NB4 (cell line): Measurements from ENCODE around the gene PTGES2.

Source experiments
- DNase-seq: peaks from one replicate; pipeline ENCODE4 v3.0.0; 2010; ENCODE audit warnings: low read depth
- H3K4me3 ChIP-seq: one replicate; pipeline ENCODE4 v1.5.1; 2011; ENCODE audit warnings: mild to moderate bottlenecking, low read depth, low read length, moderate library complexity
- CTCF ChIP-seq: IDR thresholded peaks from one replicate; pipeline ENCODE4 v1.5.1; 2012; ENCODE audit warnings: low read depth, low read length
- MAX ChIP-seq: IDR thresholded peaks from 2 replicates; pipeline ENCODE4 v1.6.1; 2011; ENCODE audit warnings: low read depth, low read length
- MYC ChIP-seq: IDR thresholded peaks from 2 replicates; pipeline ENCODE4 v1.6.1; 2011; ENCODE audit warnings: low read depth, low read length
- POLR2A ChIP-seq: IDR thresholded peaks from 2 replicates; pipeline ENCODE4 v1.6.1; 2011; ENCODE audit warnings: mild to moderate bottlenecking; ENCODE audit not compliant: insufficient read length; ENCODE audit errors: extremely low read depth

Gene PTGES2

GRCh38 chr9:128082151-128082550 is 45.4 kb downstream of the PTGES2 start:
- DNase-seq = no peak
- no peak overlapping the region for H3K4me3 ChIP-seq
- no peak for TF ChIP-seq MYC
- TF ChIP-seq CTCF = no peak
- TF ChIP-seq MAX = no peak

GRCh38 chr9:128081056-128081455 is 46.5 kb downstream of the PTGES2 start:
- no peak for DNase-seq
- no peak overlapping the region for H3K4me3 ChIP-seq
- TF ChIP-seq MAX (no peak), MYC (no peak), POLR2A (no peak), CTCF (no peak)

- TF ChIP-seq POLR2A (no peak), MYC (no peak), CTCF (no peak), MAX (no peak)
- no peak overlapping the region for H3K4me3 ChIP-seq
- DNase-seq = no peak
Measured at GRCh38 chr9:128080206-128080605, 47.3 kb downstream of the PTGES2 start.

GRCh38 chr9:128078504-128079434 is 48.8 kb downstream of the PTGES2 start:
- no peak for DNase-seq
- H3K4me3 ChIP-seq = no peak overlapping the region
- TF ChIP-seq MAX = no peak
- TF ChIP-seq CTCF = no peak
- TF ChIP-seq MYC = no peak
- no peak for TF ChIP-seq POLR2A

- no peak overlapping the region for H3K4me3 ChIP-seq
- no peak for DNase-seq
- TF ChIP-seq MAX = no peak
- TF ChIP-seq MYC = no peak
- no peak for TF ChIP-seq POLR2A
- no peak for TF ChIP-seq CTCF
Measured at GRCh38 chr9:128077847-128078503, 49.6 kb downstream of the PTGES2 start.
